Panc1 (cell line): ENCODE data around the gene SERTAD4. TPM values are rescaled to one million over a fixed set of nuclear protein-coding genes. Genes with fewer than 3 reads are reported as not detected.
"Not testable (repeated sequence)": the region's sequence is repeated elsewhere in the genome, so short reads cannot be mapped to it uniquely, and the experiment has no call there.

Experiments
- ATAC-seq: fragments of 200-7000 bp; cut with Tn5 transposase; 2 replicates; pipeline ENCODE4 v1.9.1; 2020; ENCODE audit warnings: mild to moderate bottlenecking, moderate library complexity
- BruUV-seq: library from RNA; stranded (reverse); fragments of 400-500 nt; replicated peaks from 2 replicates; lab custom pipeline; 2021; lab: Mats Ljungman, UMichigan
- CTCF ChIA-PET: fragments of 300-600 bp; sonication (Branson Sonifier 250); formaldehyde crosslinking; loops from one replicate; lab custom pipeline; 2022; ENCODE audit warnings: antibody characterized with exemption; lab: Charles Lee
- POLR2A ChIA-PET: fragments of 300-600 bp; sonication (Branson Sonifier 250); formaldehyde crosslinking; loops from one replicate; lab custom pipeline; 2022; ENCODE audit warnings: antibody characterized with exemption; lab: Charles Lee
- DNase-seq: peaks from one replicate; pipeline ENCODE4 v3.0.0-alpha.2; 2010; ENCODE audit warnings: low read depth, low spot score
- H3K27ac ChIP-seq: 2 replicates; pipeline ENCODE4 v1.5.1; 2011; ENCODE audit warnings: mild to moderate bottlenecking, low read length, inconsistent platforms
- H3K27me3 ChIP-seq: fragments of 200-500 bp; sonication (Bioruptor generic); 2 replicates; pipeline ENCODE4 v1.6.0; 2014; ENCODE audit warnings: low read length, inconsistent platforms; ENCODE audit not compliant: control insufficient read depth, insufficient read depth
- H3K36me3 ChIP-seq: fragments of 200-500 bp; sonication (Bioruptor generic); 2 replicates; pipeline ENCODE4 v1.5.1; 2014; ENCODE audit warnings: inconsistent platforms, mild to moderate bottlenecking, low read length, moderate library complexity; ENCODE audit not compliant: control insufficient read depth, insufficient read depth
- H3K4me1 ChIP-seq: 2 replicates; pipeline ENCODE4 v1.5.1; 2011; ENCODE audit warnings: inconsistent platforms, mild to moderate bottlenecking, low read length, moderate library complexity; ENCODE audit not compliant: control insufficient read depth, insufficient read depth
- H3K4me3 ChIP-seq, 2 experiments: 2 replicates each; pipeline ENCODE4 v1.5.1; 2011 to 2012; ENCODE audit warnings: low read depth in 2 of 2, low read length in 2 of 2, mild to moderate bottlenecking in 2 of 2, inconsistent platforms in 1 of 2, moderate library complexity in 1 of 2
- H3K9me3 ChIP-seq: fragments of 200-500 bp; sonication (Bioruptor generic); 2 replicates; pipeline ENCODE4 v1.5.1; 2014; ENCODE audit warnings: low read depth, mild to moderate bottlenecking, inconsistent platforms, low read length, moderate library complexity; ENCODE audit not compliant: control insufficient read depth, insufficient read depth
- CTCF ChIP-seq: fragments of 450-650 bp; IDR thresholded peaks from 2 replicates; pipeline ENCODE4 v1.5.1; 2017; ENCODE audit warnings: mild to moderate bottlenecking
- POLR2AphosphoS5 ChIP-seq: IDR thresholded peaks from 2 replicates; pipeline ENCODE4 v1.6.1; 2012; ENCODE audit warnings: mild to moderate bottlenecking, low read depth, low read length, moderate library complexity
- SIN3A ChIP-seq: IDR thresholded peaks from 2 replicates; pipeline ENCODE4 v1.6.1; 2012; ENCODE audit warnings: low read depth, mild to moderate bottlenecking, low read length, moderate library complexity, borderline replicate concordance; ENCODE audit not compliant: insufficient read depth
- TCF7L2 ChIP-seq: IDR thresholded peaks from 2 replicates; pipeline ENCODE4 v1.6.1; 2011; ENCODE audit warnings: mild to moderate bottlenecking, low read depth, low read length, inconsistent platforms
- in situ Hi-C: cut with HindIII; loops from 2 replicates; pipeline ENCODE4 v1.10.0; 2016; ENCODE audit warnings: low sequenced_read_pairs, low pct_unique_long_range_greater_than_20kb
- intact Hi-C: fragments of 100-400 bp; cut with micrococcal nuclease; formaldehyde crosslinking; loops from one replicate; pipeline ENCODE4 v1.10.0; 2022; ENCODE audit not compliant: unreplicated experiment
- total RNA-seq: library from RNA; stranded (reverse); gene quantifications from one replicate; pipeline ENCODE4 v1.2.1, GENCODE V29; 2021; ENCODE audit not compliant: unreplicated experiment
- TF ChIP-seq, protein P1 (sequence below), 2 experiments: IDR thresholded peaks; 2 replicates each; pipeline ENCODE4 v1.6.1; 2011 to 2012; ENCODE audit warnings: low read depth in 2 of 2, control low read depth in 1 of 2, low read length in 1 of 2, mild to moderate bottlenecking in 1 of 2, moderate library complexity in 1 of 2; ENCODE audit not compliant: insufficient read depth in 1 of 2

SERTAD4 gene
- total RNA-seq, 1 experiment from 2014 or later, result 0.31 TPM

DNA sequence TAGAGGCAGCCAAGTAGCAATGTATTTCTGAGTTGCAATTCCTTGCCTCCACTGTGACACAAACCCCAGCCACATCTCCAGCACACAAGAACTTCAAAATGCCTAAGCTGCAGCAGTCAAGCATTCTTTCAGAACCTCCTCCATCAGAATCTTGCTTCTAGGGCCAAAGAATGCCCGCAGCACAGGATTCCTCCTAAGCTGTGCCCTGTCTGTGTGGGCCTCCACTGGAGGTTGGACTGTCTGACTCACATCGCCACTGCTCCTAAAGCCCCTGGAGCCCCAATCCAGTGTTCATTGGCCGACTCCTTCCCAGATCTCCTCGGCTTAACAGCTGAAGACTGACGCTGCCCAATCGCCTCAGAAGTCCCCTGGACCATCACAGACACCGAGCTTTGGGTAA is 43.2 kb upstream of the SERTAD4 start:
- Histone ChIP-seq H3K4me1 (no peaks in the 10 kb centered on the region), H3K36me3 (no peaks in the 10 kb centered on the region), H3K4me3 (no peak overlapping the region), H3K9me3 (no peaks in the 10 kb centered on the region), H3K27me3 (no peaks in the 10 kb centered on the region), H3K27ac (no peak overlapping the region)
- ATAC-seq (no peak), DNase-seq (no peak)
- in situ Hi-C loops, result no loop called here
- TF ChIP-seq SIN3A (no peak), TCF7L2 (no peak), POLR2AphosphoS5 (no peak), CTCF (no peak)
- TF ChIP-seq, protein P1, sequence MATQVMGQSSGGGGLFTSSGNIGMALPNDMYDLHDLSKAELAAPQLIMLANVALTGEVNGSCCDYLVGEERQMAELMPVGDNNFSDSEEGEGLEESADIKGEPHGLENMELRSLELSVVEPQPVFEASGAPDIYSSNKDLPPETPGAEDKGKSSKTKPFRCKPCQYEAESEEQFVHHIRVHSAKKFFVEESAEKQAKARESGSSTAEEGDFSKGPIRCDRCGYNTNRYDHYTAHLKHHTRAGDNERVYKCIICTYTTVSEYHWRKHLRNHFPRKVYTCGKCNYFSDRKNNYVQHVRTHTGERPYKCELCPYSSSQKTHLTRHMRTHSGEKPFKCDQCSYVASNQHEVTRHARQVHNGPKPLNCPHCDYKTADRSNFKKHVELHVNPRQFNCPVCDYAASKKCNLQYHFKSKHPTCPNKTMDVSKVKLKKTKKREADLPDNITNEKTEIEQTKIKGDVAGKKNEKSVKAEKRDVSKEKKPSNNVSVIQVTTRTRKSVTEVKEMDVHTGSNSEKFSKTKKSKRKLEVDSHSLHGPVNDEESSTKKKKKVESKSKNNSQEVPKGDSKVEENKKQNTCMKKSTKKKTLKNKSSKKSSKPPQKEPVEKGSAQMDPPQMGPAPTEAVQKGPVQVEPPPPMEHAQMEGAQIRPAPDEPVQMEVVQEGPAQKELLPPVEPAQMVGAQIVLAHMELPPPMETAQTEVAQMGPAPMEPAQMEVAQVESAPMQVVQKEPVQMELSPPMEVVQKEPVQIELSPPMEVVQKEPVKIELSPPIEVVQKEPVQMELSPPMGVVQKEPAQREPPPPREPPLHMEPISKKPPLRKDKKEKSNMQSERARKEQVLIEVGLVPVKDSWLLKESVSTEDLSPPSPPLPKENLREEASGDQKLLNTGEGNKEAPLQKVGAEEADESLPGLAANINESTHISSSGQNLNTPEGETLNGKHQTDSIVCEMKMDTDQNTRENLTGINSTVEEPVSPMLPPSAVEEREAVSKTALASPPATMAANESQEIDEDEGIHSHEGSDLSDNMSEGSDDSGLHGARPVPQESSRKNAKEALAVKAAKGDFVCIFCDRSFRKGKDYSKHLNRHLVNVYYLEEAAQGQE (IDR thresholded peaks at IDR 0.05; ENCODE audit: insufficient read depth in 1 of 2, low read depth in 2 of 2, low read length in 1 of 2), result no peak
- CTCF ChIA-PET, result no interaction called here
- intact Hi-C loops, result no loop called here
- no TSS peak for BruUV-seq
- POLR2A ChIA-PET, result no interaction called here

DNA sequence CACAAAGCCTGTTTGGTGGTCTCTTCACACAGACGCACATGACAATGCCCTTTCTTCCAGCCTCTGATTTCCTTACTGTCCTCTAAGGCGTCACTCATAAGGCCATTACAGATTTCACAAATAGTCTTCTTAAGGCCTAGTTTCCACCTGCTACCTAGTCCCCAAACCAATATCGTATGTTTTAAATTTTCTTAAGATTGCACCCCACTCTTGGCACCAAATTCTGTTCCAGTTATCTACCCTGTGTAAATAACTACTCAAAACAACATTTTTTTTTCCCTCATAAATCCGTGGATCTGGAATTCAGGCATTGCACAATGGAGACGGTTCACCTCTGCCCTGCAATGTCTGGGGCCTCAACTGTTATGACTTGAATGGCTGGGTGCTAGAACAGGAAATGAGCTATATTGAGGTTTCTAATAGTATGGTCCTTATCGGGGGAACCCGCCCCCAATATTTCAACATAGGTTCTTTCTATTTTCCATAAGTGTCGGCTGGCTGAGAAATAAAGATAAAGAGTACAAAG is 36.9 kb upstream of the SERTAD4 start:
- CTCF ChIA-PET, result no interaction called here
- in situ Hi-C loops, result no loop called here
- H3K27me3 ChIP-seq, result no peaks in the 10 kb centered on the region
- no TSS peak for BruUV-seq
- intact Hi-C loops, result no loop called here
- POLR2A ChIA-PET, result no interaction called here
- no peak for TF ChIP-seq POLR2AphosphoS5
- no peak for TF ChIP-seq CTCF
- TF ChIP-seq, protein P1 (IDR thresholded peaks at IDR 0.05; ENCODE audit: insufficient read depth in 1 of 2, low read depth in 2 of 2, low read length in 1 of 2), result no peak
- TF ChIP-seq TCF7L2, result no peak
- TF ChIP-seq SIN3A, result no peak
- H3K36me3 ChIP-seq, result no peaks in the 10 kb centered on the region
- H3K9me3 ChIP-seq, result no peaks in the 10 kb centered on the region
- H3K27ac ChIP-seq, result no peak overlapping the region
- ATAC-seq (no peak), DNase-seq (no peak)
- no peaks in the 10 kb centered on the region for H3K4me1 ChIP-seq
- no peak overlapping the region for H3K4me3 ChIP-seq

DNA sequence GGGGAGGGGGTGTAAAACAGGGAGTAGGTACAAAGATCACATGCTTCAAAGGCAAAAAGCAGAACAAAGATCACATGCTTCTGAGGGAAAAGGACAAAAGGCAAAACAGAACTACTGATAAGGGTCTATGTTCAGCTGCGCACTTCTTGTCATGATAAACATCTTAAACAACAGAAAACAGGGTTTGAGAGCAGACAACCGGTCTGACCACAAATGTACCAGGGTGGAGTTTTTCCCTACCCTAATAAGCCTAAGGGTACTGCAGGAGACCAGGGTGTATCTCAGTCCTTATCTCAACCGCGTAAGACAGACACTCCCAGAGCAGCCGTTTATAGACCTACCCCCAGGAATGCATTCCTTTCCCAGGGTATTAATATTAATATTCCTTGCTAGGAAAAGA is 36.3 kb upstream of the SERTAD4 start:
- POLR2A ChIA-PET, result not testable (repeated sequence)

More for the DNA sequence above, 36.3 kb upstream of the SERTAD4 start:
- CTCF ChIA-PET, H3K27ac ChIP-seq, H3K4me3 ChIP-seq, H3K4me1 ChIP-seq, H3K36me3 ChIP-seq, DNase-seq, BruUV-seq, H3K27me3 ChIP-seq, ATAC-seq, H3K9me3 ChIP-seq, in situ Hi-C loops, intact Hi-C loops: not testable (repeated sequence)
